Keratinocyte (primary cell): ENCODE measurements around the gene WDFY1. TPM values are rescaled to one million over a fixed set of nuclear protein-coding genes. Genes with fewer than 3 reads are reported as not detected.
"Not testable (repeated sequence)": the region's sequence is repeated elsewhere in the genome, so short reads cannot be mapped to it uniquely, and the experiment has no call there.

Source experiments
- DNase-seq: peaks from one replicate; pipeline ENCODE4 v3.0.0-alpha.2; 2011; ENCODE audit warnings: low read depth, missing footprints, low spot score
- FAIRE-seq: peaks from 2 replicates; lab custom pipeline; 2011; peaks lifted over from hg19 to GRCh38; lab: Jason Lieb, UNC
- H2AFZ ChIP-seq: 2 replicates; pipeline ENCODE4 v1.6.0; 2012; ENCODE audit warnings: low read length, control low read depth, inconsistent platforms; ENCODE audit not compliant: control insufficient read depth
- H3K27ac ChIP-seq: 2 replicates; pipeline ENCODE4 v1.5.1; 2011; ENCODE audit warnings: low read length; ENCODE audit not compliant: control insufficient read depth, insufficient read depth
- H3K27me3 ChIP-seq: 3 replicates; pipeline ENCODE4 v1.6.0; 2011; ENCODE audit warnings: low read length; ENCODE audit not compliant: control insufficient read depth, insufficient read depth; ENCODE audit errors: extremely low read depth
- H3K36me3 ChIP-seq, 2 experiments: 2 replicates in 1 of 2; 3 replicates in 1 of 2; pipeline ENCODE4 v1.5.1; 2011; ENCODE audit warnings: low read length in 2 of 2, mild to moderate bottlenecking in 1 of 2; ENCODE audit not compliant: control insufficient read depth in 2 of 2, insufficient read depth in 2 of 2; ENCODE audit errors: extremely low read depth in 1 of 2
- H3K4me1 ChIP-seq: 3 replicates; pipeline ENCODE4 v1.5.1; 2011; ENCODE audit warnings: low read length; ENCODE audit not compliant: control insufficient read depth, insufficient read depth; ENCODE audit errors: extremely low read depth
- H3K4me2 ChIP-seq: 3 replicates; pipeline ENCODE4 v1.6.0; 2011; ENCODE audit warnings: low read depth, low read length; ENCODE audit not compliant: control insufficient read depth, insufficient read depth; ENCODE audit errors: extremely low read depth
- H3K4me3 ChIP-seq, 3 experiments: fragments of 200-600 bp in 1 of 3; sonication (generic) in 1 of 3; 2 replicates in 2 of 3; 3 replicates in 1 of 3; pipeline ENCODE4 v1.5.1; 2011 to 2016; ENCODE audit warnings: low read length in 3 of 3, mild to moderate bottlenecking in 3 of 3, control low read depth in 2 of 3, inconsistent platforms in 1 of 3, low read depth in 1 of 3, mixed read lengths in 1 of 3, mixed run types in 1 of 3, moderate library complexity in 1 of 3; ENCODE audit not compliant: control insufficient read depth in 2 of 3, insufficient read depth in 2 of 3; ENCODE audit errors: extremely low read depth in 1 of 3
- H3K79me2 ChIP-seq: 2 replicates; pipeline ENCODE4 v1.6.0; 2012; ENCODE audit warnings: low read length; ENCODE audit not compliant: control insufficient read depth, insufficient read depth
- H3K9ac ChIP-seq: 3 replicates; pipeline ENCODE4 v1.6.0; 2011; ENCODE audit warnings: low read length; ENCODE audit not compliant: control insufficient read depth, insufficient read depth; ENCODE audit errors: extremely low read depth
- H3K9me1 ChIP-seq: 3 replicates; pipeline ENCODE4 v1.6.0; 2011; ENCODE audit warnings: low read length; ENCODE audit not compliant: control insufficient read depth, insufficient read depth; ENCODE audit errors: extremely low read depth
- H3K9me3 ChIP-seq: 2 replicates; pipeline ENCODE4 v1.5.1; 2012; ENCODE audit warnings: low read depth, low read length; ENCODE audit not compliant: control insufficient read depth
- H4K20me1 ChIP-seq: 3 replicates; pipeline ENCODE4 v1.6.0; 2011; ENCODE audit warnings: low read length; ENCODE audit not compliant: control insufficient read depth, insufficient read depth; ENCODE audit errors: extremely low read depth
- CTCF ChIP-seq, 3 experiments: IDR thresholded peaks in 1 of 3; conservative IDR thresholded peaks in 1 of 3; optimal IDR thresholded peaks in 1 of 3; 2 replicates in 2 of 3; 3 replicates in 1 of 3; pipeline versions ENCODE3 to v1.5.1; 2011; ENCODE audit warnings: low read length in 3 of 3, mild to moderate bottlenecking in 3 of 3, moderate library complexity in 2 of 3, control low read depth in 1 of 3, inconsistent platforms in 1 of 3; ENCODE audit not compliant: insufficient read depth in 2 of 3; ENCODE audit errors: extremely low read depth in 1 of 3
- EZH2 ChIP-seq: IDR thresholded peaks from one replicate; pipeline ENCODE4 v1.6.1; 2012; ENCODE audit warnings: inconsistent platforms, mild to moderate bottlenecking, low read length, moderate library complexity
- dilution Hi-C: fragments of 300-500 bp; cut with MboI; formaldehyde crosslinking; loops from one replicate; pipeline ENCODE4 v1.7.0; 2020; ENCODE audit warnings: low sequenced_read_pairs; ENCODE audit not compliant: extremely low pct_ligation_motif_present
- polyA plus RNA-seq, 5 experiments: library from polyadenylated mRNA; depleted of rRNA in 3 of 5; stranded (reverse) in 3 of 5; stranded (forward) in 1 of 5; unstranded in 1 of 5; fragments of >200 nt; gene quantifications; 1 replicate in 1 of 5; 2 replicates in 3 of 5; 3 replicates in 1 of 5; pipeline versions ENCODE4 v1.2.1 to v1.2.3, GENCODE V29; 2011 to 2012; ENCODE audit warnings: missing spikeins in 2 of 5, low read depth in 1 of 5, low replicate concordance in 1 of 5

WDFY1 gene
- polyA plus RNA-seq, 1 donor (not counting 4 experiments of a cell fraction or from before 2014, with no cell fraction given): 54.9 TPM

GRCh38 chr2:223873672-223874071, 71.5 kb downstream of the WDFY1 start:
- TF ChIP-seq EZH2 (no peak), CTCF (optimal IDR thresholded peaks at IDR 0.05 in 1 of 3, IDR thresholded peaks at IDR 0.05 in 1 of 3, conservative IDR thresholded peaks at IDR 0.05 in 1 of 3; ENCODE audit: extremely low read depth in 1 of 3, insufficient read depth in 2 of 3, low read length in 3 of 3) (no peak)
- H4K20me1 ChIP-seq: no peaks in the 10 kb centered on the region
- H3K9me1 ChIP-seq: no peaks in the 10 kb centered on the region
- H3K27ac ChIP-seq: no peak overlapping the region
- no peak for FAIRE-seq
- no peak overlapping the region for H3K4me3 ChIP-seq
- no peaks in the 10 kb centered on the region for H3K79me2 ChIP-seq
- no peak overlapping the region for H2AFZ ChIP-seq
- no peak overlapping the region for H3K4me2 ChIP-seq
- no peaks in the 10 kb centered on the region for H3K4me1 ChIP-seq
- dilution Hi-C loops: no loop called here
- no peaks in the 10 kb centered on the region for H3K9me3 ChIP-seq
- no peak overlapping the region for H3K9ac ChIP-seq
- H3K36me3 ChIP-seq: peaks cover 0 to 10% of the 10 kb centered on the region in 2 experiments
- no peak for DNase-seq
- no peaks in the 10 kb centered on the region for H3K27me3 ChIP-seq

- H3K9me3 ChIP-seq, H2AFZ ChIP-seq, H3K36me3 ChIP-seq, H3K4me2 ChIP-seq, H3K79me2 ChIP-seq, H3K4me3 ChIP-seq, H4K20me1 ChIP-seq, FAIRE-seq, H3K9me1 ChIP-seq, H3K9ac ChIP-seq, DNase-seq, H3K4me1 ChIP-seq, H3K27ac ChIP-seq, dilution Hi-C loops, H3K27me3 ChIP-seq: not testable (repeated sequence)
Measured at GRCh38 chr2:223872772-223873171, 72.4 kb downstream of the WDFY1 start.

- H3K9me1 ChIP-seq, H3K27me3 ChIP-seq, H3K4me3 ChIP-seq, H3K9me3 ChIP-seq, H3K4me2 ChIP-seq, H3K36me3 ChIP-seq, H4K20me1 ChIP-seq, H3K27ac ChIP-seq, FAIRE-seq, H2AFZ ChIP-seq, dilution Hi-C loops, DNase-seq, H3K4me1 ChIP-seq, H3K9ac ChIP-seq, H3K79me2 ChIP-seq: not testable (repeated sequence)
Measured at GRCh38 chr2:223871661-223872060, 73.5 kb downstream of the WDFY1 start.
